ENCODE measurements around the gene BTBD19.
A peak's percentile ranks its signal among the peaks of the same experiment; 100 is the strongest.
"Not testable (repeated sequence)": the region's sequence is repeated elsewhere in the genome, so short reads cannot be mapped to it uniquely, and the experiment has no call there.

The BTBD19 gene

GRCh38 chr1:44808063-44808937 is at the start of gene BTBD19:
BTBD19 (plus strand) TSS chr1:44808523; CDS start chr1:44808821, 298 bp downstream.
- DNase-seq (ENCODE audit: low read depth in 2 of 2, low spot score in 1 of 2), result peak in 1 of 2 donors; percentile 65

GRCh38 chr1:44759077-44759476 is 49.2 kb upstream of the BTBD19 start:
- no peak for DNase-seq (ENCODE audit: low read depth in 2 of 2, low spot score in 1 of 2)

GRCh38 chr1:44760876-44761275 is 47.4 kb upstream of the BTBD19 start:
- no peak for DNase-seq (ENCODE audit: low read depth in 2 of 2, low spot score in 1 of 2)

GRCh38 chr1:44766421-44766820 is 41.9 kb upstream of the BTBD19 start:
- DNase-seq (ENCODE audit: low read depth in 2 of 2, low spot score in 1 of 2), result not testable (repeated sequence)

GRCh38 chr1:44775078-44775929 is 33.0 kb upstream of the BTBD19 start, which contains the start of gene RPS8:
RPS8 (plus strand) TSS chr1:44775540; CDS start chr1:44775597, 57 bp downstream.
- peak; percentile 83 for DNase-seq (ENCODE audit: low read depth in 2 of 2, low spot score in 1 of 2)

GRCh38 chr1:44775930-44776729 is 32.2 kb upstream of the BTBD19 start:
- peak; percentile 30 to 41 for DNase-seq (ENCODE audit: low read depth in 2 of 2, low spot score in 1 of 2)

GRCh38 chr1:44776730-44777068 is 31.6 kb upstream of the BTBD19 start:
- DNase-seq (ENCODE audit: low read depth in 2 of 2, low spot score in 1 of 2), result no peak

- DNase-seq (ENCODE audit: low read depth in 2 of 2, low spot score in 1 of 2), result no peak
These were observed 30.8 kb upstream of the BTBD19 start for GRCh38 chr1:44777547-44777946.

- DNase-seq (ENCODE audit: low read depth in 2 of 2, low spot score in 1 of 2), result no peak
These were observed 30.2 kb upstream of the BTBD19 start for GRCh38 chr1:44777969-44778635.

GRCh38 chr1:44778705-44779576 is 29.4 kb upstream of the BTBD19 start:
- no peak for DNase-seq (ENCODE audit: low read depth in 2 of 2, low spot score in 1 of 2)

- DNase-seq (ENCODE audit: low read depth in 2 of 2, low spot score in 1 of 2), result no peak
These were observed 27.7 kb upstream of the BTBD19 start for GRCh38 chr1:44780583-44781121.

- DNase-seq (ENCODE audit: low read depth in 2 of 2, low spot score in 1 of 2), result no peak
These were observed 24.6 kb upstream of the BTBD19 start for GRCh38 chr1:44783697-44784093.

GRCh38 chr1:44784094-44785028 is 24.0 kb upstream of the BTBD19 start:
- DNase-seq (ENCODE audit: low read depth in 2 of 2, low spot score in 1 of 2), result no peak

GRCh38 chr1:44785029-44785380 is 23.3 kb upstream of the BTBD19 start:
- no peak for DNase-seq (ENCODE audit: low read depth in 2 of 2, low spot score in 1 of 2)

- DNase-seq (ENCODE audit: low read depth in 2 of 2, low spot score in 1 of 2), result no peak
These were observed 22.7 kb upstream of the BTBD19 start for GRCh38 chr1:44785501-44786137.

- DNase-seq (ENCODE audit: low read depth in 2 of 2, low spot score in 1 of 2), result peak in 1 of 2 donors; percentile 59
These were observed 22.0 kb upstream of the BTBD19 start for GRCh38 chr1:44786138-44786840.

GRCh38 chr1:44786841-44787426 is 21.4 kb upstream of the BTBD19 start:
- DNase-seq (ENCODE audit: low read depth in 2 of 2, low spot score in 1 of 2), result no peak
